OCI-LY7 (cell line): ENCODE results near the gene LAMC1. TPM values are rescaled to one million over a fixed set of nuclear protein-coding genes. Genes with fewer than 3 reads are reported as not detected.

Source experiments
- BruUV-seq: library from RNA; stranded (reverse); fragments of 400-500 nt; replicated peaks from 2 replicates; lab custom pipeline; 2021; lab: Mats Ljungman, UMichigan
- CTCF ChIA-PET: fragments of 300-600 bp; sonication (Branson Sonifier 250); formaldehyde crosslinking; loops from one replicate; lab custom pipeline; 2022; ENCODE audit warnings: antibody characterized with exemption; ENCODE audit not compliant: unreplicated experiment; lab: Charles Lee
- POLR2A ChIA-PET: fragments of 300-600 bp; sonication (Branson Sonifier 250); formaldehyde crosslinking; loops from one replicate; lab custom pipeline; 2022; ENCODE audit warnings: antibody characterized with exemption; lab: Charles Lee
- DNase-seq: peaks from one replicate; pipeline ENCODE4 v3.0.0-alpha.2; 2015; ENCODE audit warnings: low spot score
- H2AFZ ChIP-seq: fragments of 200-600 bp; sonication (generic), shearing (Covaris generic); 2 replicates; pipeline ENCODE4 v1.6.1; 2014; ENCODE audit warnings: mild to moderate bottlenecking, antibody characterized with exemption, low read length, moderate library complexity
- H3K27ac ChIP-seq: fragments of 200-600 bp; sonication (generic); 2 replicates; pipeline ENCODE4 v1.5.1; 2014; ENCODE audit warnings: mixed run types, low read depth, mild to moderate bottlenecking, moderate library complexity, low read length, inconsistent platforms; ENCODE audit not compliant: poor library complexity, severe bottlenecking
- H3K36me3 ChIP-seq: fragments of 200-600 bp; sonication (generic); 2 replicates; pipeline ENCODE4 v1.6.1; 2014; ENCODE audit warnings: mild to moderate bottlenecking, antibody characterized with exemption, low read length, moderate library complexity, mixed read lengths; ENCODE audit not compliant: insufficient read depth
- H3K4me1 ChIP-seq: fragments of 200-600 bp; sonication (generic); 2 replicates; pipeline ENCODE4 v1.5.1; 2014; ENCODE audit warnings: mild to moderate bottlenecking, low read length; ENCODE audit not compliant: insufficient read depth, poor library complexity, severe bottlenecking
- H3K4me2 ChIP-seq: fragments of 200-600 bp; sonication (generic); 2 replicates; pipeline ENCODE4 v1.6.1; 2014; ENCODE audit warnings: mild to moderate bottlenecking, low read length
- H3K4me3 ChIP-seq: fragments of 200-600 bp; sonication (generic); 2 replicates; pipeline ENCODE4 v1.5.1; 2014; ENCODE audit warnings: mild to moderate bottlenecking, low read depth, low read length; ENCODE audit not compliant: poor library complexity, severe bottlenecking
- H3K79me2 ChIP-seq: fragments of 200-600 bp; sonication (generic); 2 replicates; pipeline ENCODE4 v1.6.1; 2016; ENCODE audit warnings: low read depth, mild to moderate bottlenecking, low read length, moderate library complexity, mixed read lengths; ENCODE audit not compliant: insufficient read depth
- H3K9me2 ChIP-seq: fragments of 200-600 bp; sonication (generic); 2 replicates; pipeline ENCODE4 v1.6.1; 2016; ENCODE audit warnings: mild to moderate bottlenecking, low read length, mixed read lengths; ENCODE audit not compliant: insufficient read depth
- H3K9me3 ChIP-seq: fragments of 200-600 bp; sonication (generic); 2 replicates; pipeline ENCODE4 v1.6.1; 2014; ENCODE audit warnings: mild to moderate bottlenecking, mixed run types, low read length, mixed read lengths
- H4K20me1 ChIP-seq: fragments of 200-600 bp; sonication (generic); 2 replicates; pipeline ENCODE4 v1.6.1; 2014; ENCODE audit warnings: mild to moderate bottlenecking, antibody characterized with exemption, low read length, moderate library complexity, mixed read lengths; ENCODE audit not compliant: insufficient read depth
- EZH2phosphoT487 ChIP-seq: fragments of 200-600 bp; sonication (generic); IDR thresholded peaks from 2 replicates; pipeline ENCODE4 v1.6.1; 2018; ENCODE audit warnings: low read depth, borderline replicate concordance, mild to moderate bottlenecking, mixed run types, antibody characterized with exemption, low read length, moderate library complexity, mixed read lengths
- intact Hi-C: fragments of 100-400 bp; cut with micrococcal nuclease; formaldehyde crosslinking; loops from one replicate; pipeline ENCODE4 v1.10.0; 2022; ENCODE audit not compliant: unreplicated experiment
- total RNA-seq, 2 experiments: library from RNA; depleted of rRNA in 1 of 2; stranded (reverse); fragments of >200 nt in 1 of 2; shearing (Covaris generic) in 1 of 2; gene quantifications; 2 replicates each; pipeline ENCODE4 v1.2.3, GENCODE V29; 2014 to 2022
- TF ChIP-seq, protein P1 (sequence below): fragments of 200-600 bp; sonication (generic); conservative IDR thresholded peaks from 2 replicates; pipeline ENCODE4 v1.5.1; 2014; ENCODE audit warnings: mild to moderate bottlenecking, antibody characterized with exemption, low read length, moderate library complexity, mixed read lengths

Gene LAMC1
- total RNA-seq, 2 experiments from 2014 or later, result 24.2 to 42.1 TPM

- ChIA-PET POLR2A (interaction anchor here (0.6 to 2.5 kb wide), 7 partner anchors 11 to 24 kb away, joined by 3 to 9 read pairs (median 5); no protein-coding TSS in a partner anchor), CTCF (no interaction called here)
- Histone ChIP-seq H4K20me1 (no peaks in the 10 kb centered on the region), H2AFZ (no peak overlapping the region), H3K9me2 (no peaks in the 10 kb centered on the region), H3K4me3 (no peak overlapping the region), H3K36me3 (no peaks in the 10 kb centered on the region), H3K9me3 (no peaks in the 10 kb centered on the region), H3K79me2 (peaks cover 37% of the 10 kb centered on the region), H3K4me2 (no peak overlapping the region; the same call in 1 of the 2 replicates), H3K4me1 (peaks cover 49% of the 10 kb centered on the region), H3K27ac (no peak overlapping the region)
- intact Hi-C loops, result no loop called here
- no TSS peak for BruUV-seq
- DNase-seq, result no peak
- no peak for TF ChIP-seq EZH2phosphoT487
- TF ChIP-seq, protein P1, sequence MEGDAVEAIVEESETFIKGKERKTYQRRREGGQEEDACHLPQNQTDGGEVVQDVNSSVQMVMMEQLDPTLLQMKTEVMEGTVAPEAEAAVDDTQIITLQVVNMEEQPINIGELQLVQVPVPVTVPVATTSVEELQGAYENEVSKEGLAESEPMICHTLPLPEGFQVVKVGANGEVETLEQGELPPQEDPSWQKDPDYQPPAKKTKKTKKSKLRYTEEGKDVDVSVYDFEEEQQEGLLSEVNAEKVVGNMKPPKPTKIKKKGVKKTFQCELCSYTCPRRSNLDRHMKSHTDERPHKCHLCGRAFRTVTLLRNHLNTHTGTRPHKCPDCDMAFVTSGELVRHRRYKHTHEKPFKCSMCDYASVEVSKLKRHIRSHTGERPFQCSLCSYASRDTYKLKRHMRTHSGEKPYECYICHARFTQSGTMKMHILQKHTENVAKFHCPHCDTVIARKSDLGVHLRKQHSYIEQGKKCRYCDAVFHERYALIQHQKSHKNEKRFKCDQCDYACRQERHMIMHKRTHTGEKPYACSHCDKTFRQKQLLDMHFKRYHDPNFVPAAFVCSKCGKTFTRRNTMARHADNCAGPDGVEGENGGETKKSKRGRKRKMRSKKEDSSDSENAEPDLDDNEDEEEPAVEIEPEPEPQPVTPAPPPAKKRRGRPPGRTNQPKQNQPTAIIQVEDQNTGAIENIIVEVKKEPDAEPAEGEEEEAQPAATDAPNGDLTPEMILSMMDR, result no peak
Measured at GRCh38 chr1:183051546-183051945, 28.3 kb downstream of the LAMC1 start.

DNA sequence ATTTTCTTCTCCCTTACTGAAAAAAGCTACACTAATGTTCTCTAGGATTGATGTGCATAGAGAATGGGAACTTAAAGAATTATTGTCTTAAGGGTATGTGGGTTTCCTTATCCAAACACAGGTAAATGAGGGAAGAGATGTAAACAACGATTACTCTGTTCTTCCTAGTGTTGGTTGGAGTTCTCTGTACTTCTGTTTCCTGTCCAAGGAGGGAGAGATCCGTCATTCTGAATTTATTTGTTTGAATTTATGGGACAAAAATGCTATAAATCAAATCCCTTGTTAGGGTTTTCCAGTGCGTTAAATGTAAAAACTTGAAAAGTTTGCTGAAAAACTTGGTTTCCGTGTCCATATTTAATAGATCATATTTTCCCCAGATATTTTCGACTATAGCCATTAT is 29.6 kb downstream of the LAMC1 start:
- Histone ChIP-seq H3K9me3 (no peaks in the 10 kb centered on the region), H3K9me2 (no peaks in the 10 kb centered on the region), H3K79me2 (peaks cover 26% of the 10 kb centered on the region; the same call in 1 of the 2 replicates), H4K20me1 (no peaks in the 10 kb centered on the region), H3K4me1 (peaks cover 36% of the 10 kb centered on the region), H3K36me3 (no peaks in the 10 kb centered on the region), H3K27ac (no peak overlapping the region), H2AFZ (no peak overlapping the region), H3K4me3 (no peak overlapping the region), H3K4me2 (no peak overlapping the region)
- no peak for DNase-seq
- TF ChIP-seq, protein P1, result no peak
- TF ChIP-seq EZH2phosphoT487, result no peak
- POLR2A ChIA-PET, result interaction anchor here (0.7 to 2.5 kb wide), 4 partner anchors 10 to 18 kb away, joined by 3 to 9 read pairs (median 6); no protein-coding TSS in a partner anchor
- BruUV-seq, result no TSS peak
- intact Hi-C loops, result no loop called here
- CTCF ChIA-PET, result no interaction called here

- Histone ChIP-seq H4K20me1 (0 out of 2 replicates have a peak, but pooled peaks cover 4% of the 10 kb centered on the region), H3K9me2 (no peaks in the 10 kb centered on the region), H3K36me3 (no peaks in the 10 kb centered on the region), H3K27ac (no peak overlapping the region), H3K4me1 (peaks cover 10% of the 10 kb centered on the region), H3K79me2 (peaks cover 7% of the 10 kb centered on the region; the same call in 1 of the 2 replicates), H3K9me3 (no peaks in the 10 kb centered on the region), H2AFZ (no peak overlapping the region), H3K4me3 (no peak overlapping the region), H3K4me2 (no peak overlapping the region)
- no peak for TF ChIP-seq EZH2phosphoT487
- TF ChIP-seq, protein P1, result no peak
- CTCF ChIA-PET, result no interaction called here
- POLR2A ChIA-PET, result interaction anchor here (0.6 to 0.9 kb wide), 3 partner anchors 11 to 13 kb away, joined by 4 to 5 read pairs (median 5); no protein-coding TSS in a partner anchor
- no TSS peak for BruUV-seq
- DNase-seq, result no peak
- intact Hi-C loops, result no loop called here
Measured at GRCh38 chr1:183058851-183059502, 35.8 kb downstream of the LAMC1 start.
